Mucosa of descending colon (tissue), 3 donors: ENCODE results near the gene ATG12. TPM values are rescaled to one million over a fixed set of nuclear protein-coding genes. Genes with fewer than 3 reads are reported as not detected.
A peak's percentile ranks its signal among the peaks of the same experiment; 100 is the strongest.

Experiments used
- ATAC-seq: fragments of 200-7000 bp; cut with Tn5 transposase; one replicate; pipeline ENCODE4 v1.9.1; 2020; ENCODE audit warnings: mild to moderate bottlenecking, moderate library complexity
- DNase-seq, 3 donors: peaks; one replicate each; pipeline ENCODE4 v3.0.0-alpha.2; 2020
- H3K36me3 ChIP-seq: fragments of 200-600 bp; one replicate; pipeline ENCODE4 v1.8.0; 2021; ENCODE audit warnings: low read depth, mild to moderate bottlenecking
- H3K4me1 ChIP-seq: fragments of 200-600 bp; one replicate; pipeline ENCODE4 v1.8.0; 2021; ENCODE audit warnings: low read depth, mild to moderate bottlenecking
- H3K4me3 ChIP-seq: fragments of 200-600 bp; one replicate; pipeline ENCODE4 v1.8.0; 2021; ENCODE audit warnings: mild to moderate bottlenecking
- H3K9me3 ChIP-seq: fragments of 200-600 bp; one replicate; pipeline ENCODE4 v1.8.0; 2021; ENCODE audit warnings: mild to moderate bottlenecking
- intact Hi-C, 2 donors: fragments of 100-400 bp; cut with DNase I in 1 of 2; cut with micrococcal nuclease in 1 of 2; formaldehyde crosslinking; loops; one replicate each; pipeline versions ENCODE4 v1.11.0 to v1.11.1; 2022; cut with DNase I, micrococcal nuclease
- total RNA-seq, 3 donors: library from RNA; stranded (reverse); fragmentation: NEBNext Ultra II Directional in 2 of 3; extraction: Animal tissue kit (Norgen Biotek cat#: 25700) in 2 of 3; gene quantifications; one replicate each; pipeline versions ENCODE4 v1.2.1 to v1.2.4, GENCODE V29; 2021 to 2023
- TF ChIP-seq, protein P1 (sequence below): fragments of 200-600 bp; IDR thresholded peaks from one replicate; pipeline ENCODE4 v1.8.0; 2022; ENCODE audit warnings: antibody characterized with exemption, mild to moderate bottlenecking
- donor health status: DM: no; HTN: no; CAD: no; lungs with moderate emphysema.
- donor health status: DM: no; HTN: no; CAD: no.
- donor health status: DM: no; HTN: yes; CAD: no.

ATG12 gene
- total RNA-seq, 3 donors from 2014 or later: 31.9 to 39.2 (median 37.5) TPM

- Histone ChIP-seq H3K4me1 (peaks cover 8% of the 10 kb centered on the region), H3K4me3 (no peak within 1 kb of the TSS), H3K36me3 (no peaks in the 10 kb centered on the region), H3K9me3 (no peaks in the 10 kb centered on the region)
- peak; percentile 45 for ATAC-seq
- intact Hi-C loops: no loop called here
- peak in 2 of 3 donors; percentile 22 to 54 for DNase-seq
- TF ChIP-seq, protein P1, sequence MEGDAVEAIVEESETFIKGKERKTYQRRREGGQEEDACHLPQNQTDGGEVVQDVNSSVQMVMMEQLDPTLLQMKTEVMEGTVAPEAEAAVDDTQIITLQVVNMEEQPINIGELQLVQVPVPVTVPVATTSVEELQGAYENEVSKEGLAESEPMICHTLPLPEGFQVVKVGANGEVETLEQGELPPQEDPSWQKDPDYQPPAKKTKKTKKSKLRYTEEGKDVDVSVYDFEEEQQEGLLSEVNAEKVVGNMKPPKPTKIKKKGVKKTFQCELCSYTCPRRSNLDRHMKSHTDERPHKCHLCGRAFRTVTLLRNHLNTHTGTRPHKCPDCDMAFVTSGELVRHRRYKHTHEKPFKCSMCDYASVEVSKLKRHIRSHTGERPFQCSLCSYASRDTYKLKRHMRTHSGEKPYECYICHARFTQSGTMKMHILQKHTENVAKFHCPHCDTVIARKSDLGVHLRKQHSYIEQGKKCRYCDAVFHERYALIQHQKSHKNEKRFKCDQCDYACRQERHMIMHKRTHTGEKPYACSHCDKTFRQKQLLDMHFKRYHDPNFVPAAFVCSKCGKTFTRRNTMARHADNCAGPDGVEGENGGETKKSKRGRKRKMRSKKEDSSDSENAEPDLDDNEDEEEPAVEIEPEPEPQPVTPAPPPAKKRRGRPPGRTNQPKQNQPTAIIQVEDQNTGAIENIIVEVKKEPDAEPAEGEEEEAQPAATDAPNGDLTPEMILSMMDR: no peak
These were observed 24.9 kb downstream of the ATG12 start, which contains the start of gene CDO1 for GRCh38 chr5:115816226-115817081. Gene CDO1, minus strand, starts transcription at chr5:115816659. Its CDS starts 262 bp downstream, at chr5:115816397.

- H3K36me3 ChIP-seq: no peaks in the 10 kb centered on the region
- ATAC-seq (peak; percentile 19), DNase-seq (peak in 1 of 3 donors; percentile 45)
- H3K4me1 ChIP-seq: peaks cover 8% of the 10 kb centered on the region
- TF ChIP-seq, protein P1: no peak
- no peak overlapping the region for H3K4me3 ChIP-seq
- no peaks in the 10 kb centered on the region for H3K9me3 ChIP-seq
- intact Hi-C loops: no loop called here
These were observed 25.6 kb downstream of the ATG12 start for GRCh38 chr5:115815693-115816225.

GRCh38 chr5:115815006-115815692 lies 26.2 kb downstream of the ATG12 start:
- Histone ChIP-seq H3K4me1 (peaks cover 8% of the 10 kb centered on the region), H3K4me3 (no peak overlapping the region), H3K9me3 (no peaks in the 10 kb centered on the region), H3K36me3 (no peaks in the 10 kb centered on the region)
- TF ChIP-seq, protein P1: no peak
- intact Hi-C loops: no loop called here
- ATAC-seq (no peak), DNase-seq (no peak)

DNA sequence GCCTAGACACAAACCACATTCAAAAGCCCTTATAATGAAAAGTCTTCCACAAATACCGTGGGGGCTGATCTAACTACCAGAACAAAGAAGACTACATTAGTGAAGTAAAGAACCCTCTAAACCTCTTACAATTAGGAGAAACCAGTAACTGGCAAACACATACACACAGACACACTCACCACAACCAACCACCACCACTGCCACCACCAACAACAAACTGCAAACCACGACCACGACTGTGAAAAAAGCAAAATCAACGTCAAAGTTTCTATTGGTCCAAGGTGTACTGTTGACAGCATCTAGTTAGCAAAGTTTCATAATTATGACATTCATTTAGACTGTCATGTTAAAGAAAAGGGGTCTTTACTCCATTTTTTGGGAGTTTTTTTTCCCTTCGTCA lies 27.6 kb downstream of the ATG12 start:
- TF ChIP-seq, protein P1: no peak
- intact Hi-C loops: no loop called here
- no peak overlapping the region for H3K4me3 ChIP-seq
- H3K4me1 ChIP-seq: peaks cover 8% of the 10 kb centered on the region
- no peaks in the 10 kb centered on the region for H3K36me3 ChIP-seq
- no peaks in the 10 kb centered on the region for H3K9me3 ChIP-seq
- DNase-seq: no peak
- no peak for ATAC-seq

DNA sequence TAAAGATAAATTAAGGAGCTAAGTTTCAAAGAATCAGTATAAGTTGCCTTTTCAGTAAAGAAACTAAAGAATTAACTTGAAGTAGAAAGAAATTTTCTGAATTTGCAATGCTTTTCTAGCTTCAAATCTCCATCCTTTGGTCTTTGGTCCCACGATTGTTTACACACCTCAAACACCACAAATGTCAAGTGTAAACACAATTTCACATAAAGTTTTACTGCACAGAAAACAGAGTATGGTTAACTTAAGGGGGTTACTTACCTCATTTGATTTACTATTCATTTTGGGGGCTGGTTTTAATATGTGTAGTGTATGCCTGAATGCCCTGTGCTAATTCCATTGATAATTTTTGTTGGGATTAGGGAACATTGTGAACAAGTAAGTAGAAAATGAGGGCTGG lies 29.0 kb downstream of the ATG12 start:
- Histone ChIP-seq H3K4me1 (peaks cover 8% of the 10 kb centered on the region), H3K36me3 (no peaks in the 10 kb centered on the region), H3K9me3 (no peaks in the 10 kb centered on the region), H3K4me3 (no peak overlapping the region)
- ATAC-seq (no peak), DNase-seq (no peak)
- intact Hi-C loops: no loop called here
- TF ChIP-seq, protein P1: no peak
